ENCODE results near the gene PEAK1.

Gene PEAK1

DNA sequence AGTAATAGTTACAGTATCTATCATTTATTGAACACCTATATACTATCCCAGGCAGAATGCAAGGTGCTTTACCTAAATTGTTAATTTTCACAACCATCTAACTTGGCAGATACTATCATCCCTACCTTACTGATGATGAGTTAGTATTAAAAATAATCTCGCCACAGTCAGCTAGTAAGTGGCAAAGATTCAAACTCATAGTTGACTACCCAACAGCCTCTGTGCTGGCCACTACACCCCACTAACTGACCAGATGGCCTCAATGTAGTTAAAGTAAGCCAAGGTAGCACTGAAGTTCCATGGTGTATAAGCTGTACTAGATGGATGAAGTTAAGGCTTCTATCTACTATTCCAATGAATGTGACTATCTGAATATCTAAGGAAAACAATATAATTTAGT, 44.8 kb downstream of the PEAK1 start:
- H3K4me3 ChIP-seq (ENCODE audit: low read length), result no peak overlapping the region
- DNase-seq (ENCODE audit: low read depth, low spot score), result no peak

DNA sequence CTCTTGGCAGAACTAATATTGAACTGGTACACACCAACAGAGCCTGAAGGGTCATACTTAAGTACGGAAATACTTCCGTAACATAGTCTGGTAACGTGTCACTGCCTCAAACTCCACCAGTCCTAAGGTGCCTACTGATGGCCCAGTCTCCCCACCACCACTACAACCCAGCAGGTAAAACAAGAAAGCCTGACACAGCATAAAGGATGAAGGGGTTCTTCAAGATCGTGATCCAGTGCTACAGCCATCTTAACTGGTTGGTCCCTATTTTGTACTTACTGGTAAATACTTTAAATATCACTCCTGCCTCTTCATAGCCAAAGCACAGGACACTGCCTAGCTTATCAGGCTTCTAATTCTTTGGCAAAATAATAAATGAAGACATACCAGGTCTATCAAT, 46.5 kb downstream of the PEAK1 start:
- no peak overlapping the region for H3K4me3 ChIP-seq (ENCODE audit: low read length)
- no peak for DNase-seq (ENCODE audit: low read depth, low spot score)

DNA sequence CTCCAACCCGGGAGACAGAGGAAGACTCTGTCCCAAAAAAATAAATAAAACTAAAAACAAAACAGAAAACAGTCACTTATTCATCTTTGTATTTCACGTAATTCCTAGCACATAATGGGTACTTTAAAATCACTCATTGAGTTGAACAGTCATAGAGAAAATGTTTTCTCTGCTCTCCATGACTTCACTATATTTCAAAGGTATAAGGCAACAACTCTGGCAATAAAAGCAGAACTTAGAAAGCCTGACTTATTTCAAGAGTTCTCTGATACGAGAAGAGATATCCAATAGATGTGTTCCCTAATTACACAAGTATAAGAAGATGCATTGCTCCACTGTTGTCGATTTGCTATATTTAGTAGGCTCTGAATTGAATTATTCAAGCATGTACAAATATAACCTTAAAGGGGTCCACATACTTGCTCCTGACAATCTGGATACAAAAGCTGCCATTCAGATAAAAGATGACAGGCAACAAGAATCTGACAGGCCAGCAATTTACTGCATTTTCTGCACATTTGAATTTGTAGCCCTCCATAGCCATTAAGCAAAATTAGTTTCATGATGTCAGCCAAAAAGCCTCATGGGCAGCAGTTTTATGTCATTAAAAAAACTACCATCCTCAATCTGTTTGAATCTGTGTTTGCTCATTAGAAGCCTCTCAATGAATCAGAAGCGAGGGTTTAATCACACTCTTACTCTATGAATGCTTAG, 47.9 kb downstream of the PEAK1 start:
- H3K4me3 ChIP-seq (ENCODE audit: low read length), result no peak overlapping the region
- no peak for DNase-seq (ENCODE audit: low read depth, low spot score)

DNA sequence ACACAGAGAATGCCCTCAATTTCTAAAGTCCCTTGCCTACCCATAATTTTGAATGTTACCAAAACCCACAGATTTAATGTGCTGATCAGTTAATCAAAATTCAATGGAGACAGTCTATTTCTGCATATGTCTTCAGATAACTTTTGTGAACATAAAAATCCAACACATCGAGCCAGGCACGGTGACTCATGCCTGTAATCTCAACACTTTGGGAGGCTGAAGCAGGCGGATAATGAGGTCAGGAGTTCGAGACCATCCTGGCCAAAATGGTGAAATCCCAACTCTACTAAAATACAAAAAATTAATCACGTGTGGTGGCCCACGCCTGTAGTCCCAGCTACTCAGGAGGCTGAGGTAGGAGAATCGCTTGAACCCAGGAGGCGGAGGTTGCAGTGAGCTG, 49.3 kb downstream of the PEAK1 start:
- H3K4me3 ChIP-seq (ENCODE audit: low read length), result no peak overlapping the region
- no peak for DNase-seq (ENCODE audit: low read depth, low spot score)

DNA sequence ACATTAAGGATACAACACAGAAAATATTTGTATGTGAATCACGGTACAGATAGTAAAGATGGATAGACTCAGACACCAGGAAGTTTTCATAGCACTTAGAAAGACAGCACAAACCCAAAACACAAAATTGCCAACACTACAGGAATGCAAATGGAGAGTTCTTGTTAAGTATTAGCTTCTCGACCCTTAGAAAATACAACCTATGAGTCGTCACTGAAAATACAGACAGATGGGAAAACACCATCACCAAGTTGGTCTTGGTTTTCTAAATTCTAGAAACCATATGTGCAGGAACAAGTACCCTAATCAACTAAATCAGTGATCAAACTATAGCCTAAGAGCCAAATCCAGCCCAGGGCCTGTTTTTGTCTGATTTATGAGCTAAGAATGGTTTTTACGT, 50.7 kb downstream of the PEAK1 start:
- H3K4me3 ChIP-seq (ENCODE audit: low read length), result no peak overlapping the region
- DNase-seq (ENCODE audit: low read depth, low spot score), result no peak

DNA sequence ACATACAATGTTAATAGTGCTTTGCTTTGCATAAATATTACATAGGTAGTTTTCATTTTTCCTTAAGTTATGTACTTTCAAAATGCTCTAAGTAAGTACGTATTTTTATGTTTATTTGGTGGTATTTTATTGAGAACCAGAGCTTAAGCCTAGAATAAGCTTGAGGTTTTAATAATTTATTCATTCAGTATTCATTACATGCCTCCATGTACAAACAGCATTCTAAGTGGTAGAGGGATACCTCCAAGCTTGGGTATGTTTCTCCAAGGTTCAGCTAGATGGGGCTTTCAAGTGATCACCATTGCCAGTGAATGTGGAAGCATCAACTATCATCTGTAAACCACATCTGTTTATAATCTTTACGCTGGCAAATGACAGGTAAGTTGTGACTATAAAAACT, 52.3 kb downstream of the PEAK1 start:
- no peak overlapping the region for H3K4me3 ChIP-seq (ENCODE audit: low read length)
- DNase-seq (ENCODE audit: low read depth, low spot score), result no peak

DNA sequence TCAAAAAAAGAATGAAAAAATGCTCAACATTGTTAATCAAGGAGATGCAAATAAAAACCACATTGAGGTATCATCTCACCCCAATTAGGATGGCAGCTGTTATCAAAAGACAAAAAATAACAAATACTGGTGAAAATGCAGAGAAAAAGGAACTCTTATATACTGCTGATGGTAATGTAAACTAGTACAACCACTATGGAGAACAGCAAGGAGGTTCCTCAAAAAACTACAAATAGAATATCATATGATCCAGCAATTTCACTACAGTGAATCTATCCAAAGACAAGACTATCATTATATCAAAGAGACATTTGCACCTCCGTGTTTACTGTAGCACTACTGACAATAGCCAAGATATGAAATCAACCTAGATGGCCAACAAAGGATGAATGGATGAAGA, 58.4 kb downstream of the PEAK1 start:
- DNase-seq (ENCODE audit: low read depth, low spot score), result no peak
- no peak overlapping the region for H3K4me3 ChIP-seq (ENCODE audit: low read length)

DNA sequence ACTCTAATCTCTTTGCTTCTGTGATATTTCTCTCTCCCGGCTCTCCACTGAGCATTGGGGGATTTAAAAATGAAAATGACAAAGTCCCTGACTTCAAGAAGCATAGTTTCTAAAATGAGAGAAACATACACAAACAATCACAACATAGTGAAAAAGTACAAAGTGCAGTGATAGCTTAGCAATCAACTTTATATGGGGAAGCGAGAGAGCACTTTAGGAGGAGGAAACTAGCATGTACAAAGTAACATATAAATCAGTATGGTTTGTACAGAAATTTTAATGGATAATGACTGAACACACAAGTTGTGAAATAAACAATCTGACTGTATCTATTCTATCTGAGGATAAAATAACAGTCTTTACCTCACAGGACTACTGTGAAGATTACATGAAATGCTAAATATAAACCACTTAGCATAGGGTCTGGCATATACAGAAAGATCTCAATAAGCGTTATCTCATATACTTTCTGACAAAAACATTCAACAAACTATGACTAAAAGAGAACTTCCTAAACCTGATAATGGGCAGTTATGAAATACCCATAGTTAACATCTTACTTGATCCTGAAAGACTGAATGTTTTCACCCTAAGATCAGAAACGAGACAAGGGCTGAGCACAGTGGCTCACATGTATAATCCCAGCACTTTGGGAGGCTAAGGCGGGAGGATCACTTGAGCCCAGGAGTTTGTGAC, 61.2 kb downstream of the PEAK1 start:
- DNase-seq (ENCODE audit: low read depth, low spot score), result no peak
- H3K4me3 ChIP-seq (ENCODE audit: low read length), result no peak overlapping the region

DNA sequence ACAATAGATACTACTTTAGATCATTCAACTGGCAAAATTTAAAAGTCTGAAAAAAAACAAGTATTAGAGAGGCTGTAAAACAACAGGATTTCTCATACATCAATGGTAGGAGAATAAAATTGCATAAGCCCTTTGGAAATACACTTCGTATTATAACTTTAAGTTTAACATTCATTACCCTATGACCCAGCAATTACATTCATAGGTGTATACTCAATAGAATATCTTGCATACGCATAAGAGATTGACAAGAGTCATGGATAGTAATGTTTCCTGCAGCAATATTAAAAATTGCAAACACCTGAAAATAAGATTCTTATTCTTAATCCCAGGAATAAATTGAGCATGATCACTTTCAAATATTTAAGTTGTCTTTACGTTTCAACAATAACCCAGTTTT, 63.6 kb downstream of the PEAK1 start:
- no peak for DNase-seq (ENCODE audit: low read depth, low spot score)
- no peak overlapping the region for H3K4me3 ChIP-seq (ENCODE audit: low read length)

DNA sequence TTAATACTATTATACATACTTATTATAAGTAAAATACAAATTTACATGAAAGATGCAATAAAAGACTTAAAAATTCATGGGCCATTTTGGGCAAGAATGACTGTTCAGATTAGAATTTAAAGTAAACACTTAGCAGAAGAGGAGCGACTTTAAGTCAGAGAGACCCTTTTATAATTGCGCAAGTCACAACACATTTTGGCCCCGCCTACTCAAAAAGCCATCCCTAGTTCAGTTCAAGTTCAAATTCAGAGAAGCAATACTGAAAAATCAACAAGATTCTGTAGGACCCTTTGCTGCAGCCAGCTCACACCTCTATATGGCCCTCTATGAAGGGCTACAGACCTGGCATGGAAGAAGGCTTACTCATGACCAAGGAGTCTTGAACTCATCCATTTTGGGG, 64.6 kb downstream of the PEAK1 start:
- DNase-seq (ENCODE audit: low read depth, low spot score), result no peak
- H3K4me3 ChIP-seq (ENCODE audit: low read length), result no peak overlapping the region

DNA sequence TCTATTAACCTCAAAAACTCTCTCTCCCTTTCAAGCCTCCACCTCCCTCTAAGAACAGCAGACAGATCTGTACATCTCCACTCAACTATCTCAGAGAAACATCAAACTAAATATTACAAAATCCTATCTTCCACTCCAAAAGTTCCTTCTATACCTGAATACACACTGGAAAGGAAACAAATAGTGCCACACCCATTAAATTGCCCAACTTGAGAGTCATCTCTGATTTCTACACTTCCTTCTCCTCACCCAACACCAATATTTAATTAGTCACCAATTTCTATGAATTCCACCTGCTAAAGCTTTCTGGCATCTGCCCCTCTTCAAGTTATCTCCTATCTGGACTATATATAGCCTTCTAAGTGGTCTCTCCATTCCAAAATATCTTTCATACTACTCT, 65.8 kb downstream of the PEAK1 start:
- no peak overlapping the region for H3K4me3 ChIP-seq (ENCODE audit: low read length)
- DNase-seq (ENCODE audit: low read depth, low spot score), result no peak

DNA sequence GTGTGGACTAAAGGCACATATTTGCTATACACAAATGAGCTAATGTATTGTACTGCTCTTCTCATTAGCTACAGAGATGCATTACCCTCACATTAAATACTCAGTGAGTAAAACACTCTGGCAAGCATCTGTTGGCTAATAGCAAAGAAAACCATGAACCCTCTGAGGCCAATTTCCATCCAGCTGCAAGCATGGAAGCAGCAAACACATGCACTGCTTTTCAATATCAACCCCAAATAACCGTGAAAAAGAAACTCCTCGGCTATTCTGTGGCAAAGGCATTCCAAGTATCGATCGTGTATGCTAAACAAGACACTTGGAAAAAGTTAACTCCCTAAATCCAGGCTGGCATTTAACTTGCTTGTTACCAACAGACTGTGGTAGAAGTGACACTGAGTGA, 67.0 kb downstream of the PEAK1 start:
- no peak overlapping the region for H3K4me3 ChIP-seq (ENCODE audit: low read length)

DNA sequence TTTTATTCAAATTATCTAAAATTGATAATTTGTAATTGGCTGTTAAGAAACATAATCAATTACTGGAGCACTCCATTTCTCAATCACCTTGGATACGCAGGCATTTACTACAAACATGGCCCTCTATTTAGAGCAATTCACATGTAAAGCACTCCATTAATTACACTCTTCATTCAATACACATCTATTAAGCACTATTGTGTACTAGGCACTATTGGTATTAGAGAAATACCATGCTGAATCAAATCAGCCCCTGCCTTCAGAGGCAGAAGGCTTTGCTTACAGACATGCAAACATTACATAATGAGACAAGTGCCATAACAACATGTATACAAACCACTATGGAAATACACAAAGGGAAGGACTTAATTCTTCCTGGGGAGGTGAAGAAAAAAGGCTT, 69.1 kb downstream of the PEAK1 start:
- no peak for DNase-seq (ENCODE audit: low read depth, low spot score)
- no peak overlapping the region for H3K4me3 ChIP-seq (ENCODE audit: low read length)

More for the DNA sequence above, 67.0 kb downstream of the PEAK1 start:
- no peak for DNase-seq (ENCODE audit: low read depth, low spot score)

DNA sequence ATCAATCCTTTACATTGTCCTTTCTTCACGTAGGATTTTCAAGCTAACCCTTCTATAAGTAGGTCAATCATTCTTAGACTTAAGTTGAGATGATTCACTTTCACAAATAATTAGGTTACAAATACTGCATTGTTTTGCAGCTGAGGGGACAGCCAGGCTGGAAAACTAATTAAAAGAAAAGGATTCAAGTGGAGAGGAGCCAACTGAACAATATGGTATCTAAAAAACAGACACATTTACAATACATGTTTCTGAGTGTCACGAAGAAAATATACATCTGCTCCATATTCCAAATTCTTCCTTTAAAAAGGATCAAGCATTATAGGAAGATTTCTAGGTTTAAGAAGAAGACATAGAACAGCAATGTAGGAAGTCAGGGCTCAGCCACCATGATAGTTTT, 70.2 kb downstream of the PEAK1 start:
- no peak for DNase-seq (ENCODE audit: low read depth, low spot score)

DNA sequence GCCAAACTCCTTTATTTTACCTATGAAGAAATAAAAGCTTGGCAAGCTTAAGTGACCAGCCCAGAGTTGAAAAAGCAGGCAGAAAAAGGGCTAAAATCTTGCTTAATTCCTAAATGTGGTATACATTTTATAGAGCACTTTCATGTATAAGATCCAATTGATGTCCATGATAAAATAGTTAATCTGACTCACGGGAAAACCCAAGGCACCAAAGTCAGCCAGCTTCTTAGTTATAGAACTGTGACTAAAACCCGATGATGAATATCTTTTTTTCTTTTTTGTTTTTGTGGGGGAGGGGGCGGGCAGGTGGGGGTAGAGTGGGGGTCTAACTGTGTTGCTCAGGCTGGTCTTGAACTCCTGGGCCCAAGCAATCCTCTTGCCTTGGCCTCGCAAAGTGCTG, 71.4 kb downstream of the PEAK1 start:
- no peak for DNase-seq (ENCODE audit: low read depth, low spot score)

More for the DNA sequence above, 70.2 kb downstream of the PEAK1 start:
- H3K4me3 ChIP-seq (ENCODE audit: low read length), result no peak overlapping the region

DNA sequence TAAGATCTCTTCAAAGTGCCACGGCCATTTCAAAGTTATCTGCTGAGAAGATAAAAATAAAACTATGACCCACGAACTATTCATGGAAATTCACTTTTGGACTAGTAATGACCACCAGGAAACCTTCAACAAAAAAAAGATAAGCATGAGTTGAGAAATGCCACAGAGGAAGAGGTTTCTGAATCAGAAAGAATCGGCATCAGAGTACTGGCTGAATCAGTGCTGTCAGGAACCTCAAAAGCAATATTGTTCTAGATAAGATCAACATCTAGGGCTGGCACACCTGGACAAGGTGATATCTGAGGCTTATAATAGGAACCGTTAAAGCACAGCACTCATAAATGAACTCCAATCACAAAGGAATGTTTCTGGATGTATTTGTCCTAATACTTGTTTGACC, 72.7 kb downstream of the PEAK1 start:
- DNase-seq (ENCODE audit: low read depth, low spot score), result peak; percentile 35
- no peak overlapping the region for H3K4me3 ChIP-seq (ENCODE audit: low read length)

More for the DNA sequence above, 71.4 kb downstream of the PEAK1 start:
- H3K4me3 ChIP-seq (ENCODE audit: low read length), result no peak overlapping the region

DNA sequence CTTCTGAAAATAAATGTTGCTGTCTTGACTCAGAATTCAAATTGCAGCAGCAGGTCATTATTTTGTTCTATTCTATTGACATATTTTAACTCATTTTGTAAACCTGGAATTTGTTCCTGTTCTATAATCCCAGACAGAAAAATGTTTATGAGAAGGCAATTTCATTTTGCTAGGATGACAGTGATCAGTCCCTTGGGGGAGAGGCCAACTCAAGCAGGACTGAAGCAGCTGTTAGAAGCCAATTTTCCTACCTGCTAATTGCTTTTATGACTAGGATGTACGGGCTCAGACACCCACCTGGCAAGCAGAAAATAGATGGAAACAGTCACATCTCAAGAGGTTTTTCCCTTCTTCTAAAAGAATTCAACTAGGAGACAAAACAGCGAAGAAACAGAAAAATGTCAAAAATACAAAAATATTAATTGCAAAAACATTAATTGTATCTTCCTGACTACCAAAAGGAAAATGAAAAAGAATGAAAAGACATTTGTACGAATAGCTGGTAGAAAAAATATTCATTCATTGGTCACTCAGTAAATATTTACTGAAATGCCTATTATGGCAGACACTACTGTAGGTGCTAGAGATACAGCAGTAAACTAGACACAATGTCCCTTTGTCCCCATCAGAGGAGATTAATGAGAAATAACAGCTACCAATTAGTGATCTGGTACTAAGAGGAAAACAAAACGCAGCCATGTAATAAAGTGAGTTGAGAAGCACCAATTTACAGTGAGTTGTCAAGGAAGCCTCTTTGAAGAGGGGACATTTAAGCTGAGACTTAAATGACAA, 73.5 kb downstream of the PEAK1 start:
- no peak for DNase-seq (ENCODE audit: low read depth, low spot score)
- H3K4me3 ChIP-seq (ENCODE audit: low read length), result no peak overlapping the region

DNA sequence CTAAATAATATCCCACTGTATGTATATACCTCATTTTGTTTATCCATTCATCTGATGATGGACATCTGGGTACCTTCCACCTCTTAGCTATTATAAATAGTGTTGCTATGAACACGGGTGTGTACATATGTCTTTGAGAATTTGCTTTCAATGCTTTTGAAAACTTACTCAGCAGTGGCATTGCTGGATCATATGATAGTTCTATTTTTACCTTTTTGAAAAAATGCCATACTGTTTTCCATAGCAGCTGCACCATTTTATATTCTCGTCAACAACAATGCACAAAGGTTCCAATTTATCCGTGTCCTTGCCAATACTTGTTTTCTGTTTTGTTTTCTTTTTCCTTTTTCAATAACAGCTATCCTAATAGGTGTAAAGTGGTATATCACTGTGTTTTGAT, 77.1 kb downstream of the PEAK1 start:
- no peak for DNase-seq (ENCODE audit: low read depth, low spot score)
- H3K4me3 ChIP-seq (ENCODE audit: low read length), result no peak overlapping the region

DNA sequence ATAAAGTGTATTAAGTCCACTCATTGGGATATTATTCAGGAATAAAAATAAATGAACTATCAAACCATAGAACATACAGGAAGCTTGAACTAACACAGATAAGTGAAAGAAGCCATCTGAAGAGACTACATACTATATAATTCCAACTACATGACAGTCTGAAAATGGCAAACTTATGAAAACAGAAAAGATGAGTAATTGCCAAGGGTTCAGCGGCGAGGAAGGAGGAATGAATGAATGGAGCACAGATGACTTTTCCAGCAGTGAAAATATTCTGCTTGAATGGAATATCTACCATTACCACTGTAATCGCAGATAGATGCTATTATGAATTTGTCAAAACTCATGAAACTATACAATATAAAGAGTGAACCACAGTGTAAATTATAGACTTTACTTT, 79.7 kb downstream of the PEAK1 start:
- H3K4me3 ChIP-seq (ENCODE audit: low read length), result no peak overlapping the region
- DNase-seq (ENCODE audit: low read depth, low spot score), result no peak

DNA sequence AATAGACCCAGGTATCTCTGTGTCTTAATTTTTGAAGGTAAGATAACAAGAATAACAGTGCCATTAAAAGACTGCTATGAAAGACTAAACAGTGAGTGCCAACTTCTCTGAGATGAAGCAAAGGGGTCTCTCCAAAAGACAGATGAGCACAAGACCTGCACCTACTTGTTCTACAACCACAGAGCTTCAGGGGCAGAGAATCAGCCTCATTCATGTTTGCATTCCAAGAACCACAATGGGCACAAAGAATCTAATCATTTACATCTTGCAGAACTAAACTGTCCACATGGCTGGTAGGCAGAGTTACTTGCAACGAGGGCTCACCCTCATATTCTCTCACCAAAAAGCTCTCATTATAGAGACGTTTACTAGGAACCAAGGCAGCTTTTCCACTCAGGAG, 83.9 kb downstream of the PEAK1 start:
- H3K4me3 ChIP-seq (ENCODE audit: low read length), result no peak overlapping the region
- DNase-seq (ENCODE audit: low read depth, low spot score), result no peak

Measured in Jurkat, Clone E6-1 (cell line).